DOHH2 (cell line): Measurements from ENCODE around the gene ZNF280A.

Source experiments
- H3F3A ChIP-seq: fragments of 200-600 bp; sonication (generic), shearing (Covaris generic); 2 replicates; pipeline ENCODE4 v1.6.0; 2016; ENCODE audit warnings: antibody characterized with exemption, mild to moderate bottlenecking; ENCODE audit not compliant: control insufficient read depth, insufficient read depth
- H3K27ac ChIP-seq: fragments of 200-600 bp; sonication (generic); 2 replicates; pipeline ENCODE4 v1.5.1; 2014; ENCODE audit warnings: low read depth, mild to moderate bottlenecking, low read length, moderate library complexity
- H3K27me3 ChIP-seq: fragments of 200-600 bp; sonication (generic); 2 replicates; pipeline ENCODE4 v1.6.1; 2014; ENCODE audit warnings: mild to moderate bottlenecking, low read length, mixed read lengths; ENCODE audit not compliant: control insufficient read depth
- H3K36me3 ChIP-seq: fragments of 200-600 bp; sonication (generic); 2 replicates; pipeline ENCODE4 v1.6.1; 2014; ENCODE audit warnings: mild to moderate bottlenecking, low read length, moderate library complexity, mixed read lengths; ENCODE audit not compliant: control insufficient read depth
- H3K4me1 ChIP-seq: fragments of 200-600 bp; sonication (generic); 2 replicates; pipeline ENCODE4 v1.6.1; 2014; ENCODE audit warnings: mild to moderate bottlenecking, low read length, mixed read lengths; ENCODE audit not compliant: control insufficient read depth
- H3K4me2 ChIP-seq: fragments of 200-600 bp; sonication (generic); 2 replicates; pipeline ENCODE4 v1.6.0; 2014; ENCODE audit warnings: mild to moderate bottlenecking, low read length, moderate library complexity
- H3K4me3 ChIP-seq: fragments of 200-600 bp; sonication (generic); 2 replicates; pipeline ENCODE4 v1.5.1; 2014; ENCODE audit warnings: mild to moderate bottlenecking, low read length, mixed read lengths
- H3K79me2 ChIP-seq: fragments of 200-600 bp; sonication (generic); 2 replicates; pipeline ENCODE4 v1.6.1; 2014; ENCODE audit warnings: mild to moderate bottlenecking, low read length, mixed read lengths; ENCODE audit not compliant: control insufficient read depth
- H3K9me2 ChIP-seq: fragments of 200-600 bp; sonication (generic); replicated peaks from 2 replicates; pipeline ENCODE4 v1.6.1; 2014; ENCODE audit warnings: mild to moderate bottlenecking, low read length, mixed read lengths; ENCODE audit not compliant: control insufficient read depth
- H3K9me3 ChIP-seq: fragments of 200-600 bp; sonication (generic); 2 replicates; pipeline ENCODE4 v1.6.1; 2014; ENCODE audit warnings: antibody characterized with exemption, low read length, mixed read lengths; ENCODE audit not compliant: control insufficient read depth, insufficient read depth
- H4K20me1 ChIP-seq: fragments of 200-600 bp; sonication (generic); 2 replicates; pipeline ENCODE4 v1.6.0; 2014; ENCODE audit warnings: low read depth, mild to moderate bottlenecking, antibody characterized with exemption, low read length, moderate library complexity; ENCODE audit not compliant: control insufficient read depth, insufficient read depth
- CTCF ChIP-seq: fragments of 200-600 bp; sonication (generic); IDR thresholded peaks from one replicate; pipeline ENCODE4 v1.5.1; 2014; ENCODE audit warnings: antibody characterized with exemption, mild to moderate bottlenecking, low read depth, low read length; ENCODE audit not compliant: poor library complexity, severe bottlenecking
- EZH2phosphoT487 ChIP-seq: fragments of 200-600 bp; sonication (generic); IDR thresholded peaks from 2 replicates; pipeline ENCODE4 v1.6.1; 2017; ENCODE audit warnings: borderline replicate concordance, mild to moderate bottlenecking, antibody characterized with exemption, low read length, moderate library complexity, mixed read lengths

ZNF280A gene

GRCh38 chr22:22553735-22554586 lies 33.9 kb upstream of the ZNF280A start:
- Histone ChIP-seq H3K79me2 (no peaks in the 10 kb centered on the region), H3K4me1 (peaks cover 6% of the 10 kb centered on the region), H3K27ac (no peak overlapping the region), H3K9me3 (no peaks in the 10 kb centered on the region), H3K4me3 (no peak overlapping the region), H3K36me3 (no peaks in the 10 kb centered on the region), H3K9me2 (no peaks in the 10 kb centered on the region), H3K27me3 (no peaks in the 10 kb centered on the region), H4K20me1 (no peaks in the 10 kb centered on the region), H3F3A (no peaks in the 10 kb centered on the region), H3K4me2 (no peak overlapping the region)
- TF ChIP-seq CTCF: no peak
- TF ChIP-seq EZH2phosphoT487: no peak

GRCh38 chr22:22553141-22553540 lies 33.1 kb upstream of the ZNF280A start:
- H3K4me2 ChIP-seq: no peak overlapping the region
- no peaks in the 10 kb centered on the region for H3F3A ChIP-seq
- H4K20me1 ChIP-seq: no peaks in the 10 kb centered on the region
- H3K27me3 ChIP-seq: no peaks in the 10 kb centered on the region
- H3K4me1 ChIP-seq: peaks cover 7% of the 10 kb centered on the region
- no peak overlapping the region for H3K4me3 ChIP-seq
- no peaks in the 10 kb centered on the region for H3K9me2 ChIP-seq
- no peak overlapping the region for H3K27ac ChIP-seq
- no peaks in the 10 kb centered on the region for H3K79me2 ChIP-seq
- TF ChIP-seq CTCF (no peak), EZH2phosphoT487 (no peak)
- H3K9me3 ChIP-seq: no peaks in the 10 kb centered on the region
- no peaks in the 10 kb centered on the region for H3K36me3 ChIP-seq

- H4K20me1 ChIP-seq: no peaks in the 10 kb centered on the region
- H3K36me3 ChIP-seq: no peaks in the 10 kb centered on the region
- H3K9me2 ChIP-seq: no peaks in the 10 kb centered on the region
- H3K4me2 ChIP-seq: no peak overlapping the region
- H3K4me1 ChIP-seq: peaks cover 12% of the 10 kb centered on the region
- H3F3A ChIP-seq: peaks cover 3% of the 10 kb centered on the region
- no peaks in the 10 kb centered on the region for H3K79me2 ChIP-seq
- no peak overlapping the region for H3K4me3 ChIP-seq
- no peak overlapping the region for H3K27ac ChIP-seq
- no peak for TF ChIP-seq CTCF
- no peak for TF ChIP-seq EZH2phosphoT487
- no peaks in the 10 kb centered on the region for H3K27me3 ChIP-seq
- H3K9me3 ChIP-seq: no peaks in the 10 kb centered on the region
Measured at GRCh38 chr22:22552630-22553029, 32.6 kb upstream of the ZNF280A start.
